HAP-1 (cell line): ENCODE results near the gene DOCK10.
"Not testable (repeated sequence)": the region's sequence is repeated elsewhere in the genome, so short reads cannot be mapped to it uniquely, and the experiment has no call there.

ENCODE experiments used
- DNase-seq, 2 experiments: peaks; one replicate each; pipeline ENCODE4 v3.0.0-alpha.2; 2016 to 2020; ENCODE audit warnings: low spot score in 2 of 2
- H3K27me3 ChIP-seq: fragments of 250-450 bp; sonication (Bioruptor Pico); 2 replicates; pipeline ENCODE4 v1.5.1; 2020; ENCODE audit warnings: low read depth, mild to moderate bottlenecking, moderate library complexity
- H3K36me3 ChIP-seq: fragments of 250-450 bp; sonication (Bioruptor Pico); replicated peaks from 2 replicates; pipeline ENCODE4 v1.5.1; 2020; ENCODE audit warnings: mild to moderate bottlenecking
- H3K4me1 ChIP-seq: fragments of 250-450 bp; sonication (Bioruptor Pico); 2 replicates; pipeline ENCODE4 v1.5.1; 2020; ENCODE audit warnings: mild to moderate bottlenecking
- H3K4me3 ChIP-seq: fragments of 250-450 bp; sonication (Bioruptor Pico); 2 replicates; pipeline ENCODE4 v1.5.1; 2020; ENCODE audit warnings: mild to moderate bottlenecking, moderate library complexity
- H3K9me3 ChIP-seq: fragments of 250-450 bp; sonication (Bioruptor Pico); 2 replicates; pipeline ENCODE4 v1.5.1; 2020; ENCODE audit warnings: mild to moderate bottlenecking, moderate library complexity
- in situ Hi-C: fragments of 300-500 bp; cut with MboI; formaldehyde crosslinking; loops from 3 replicates; pipeline ENCODE4 v1.14.3; 2020; ENCODE audit warnings: low sequenced_read_pairs, inconsistent platforms, mixed read lengths

The DOCK10 gene

GRCh38 chr2:225065882-225066281, 23.6 kb upstream of the DOCK10 start:
- Histone ChIP-seq H3K36me3 (no peaks in the 10 kb centered on the region), H3K4me1 (no peaks in the 10 kb centered on the region), H3K9me3 (no peaks in the 10 kb centered on the region), H3K4me3 (no peak overlapping the region), H3K27me3 (no peaks in the 10 kb centered on the region)
- DNase-seq, result no peak
- in situ Hi-C loops, result no loop called here

GRCh38 chr2:225064928-225065327, 22.7 kb upstream of the DOCK10 start:
- Histone ChIP-seq H3K4me3 (no peak overlapping the region), H3K36me3 (no peaks in the 10 kb centered on the region), H3K27me3 (no peaks in the 10 kb centered on the region), H3K9me3 (no peaks in the 10 kb centered on the region), H3K4me1 (no peaks in the 10 kb centered on the region)
- in situ Hi-C loops, result no loop called here
- DNase-seq, result no peak

- no peak for DNase-seq
- no peaks in the 10 kb centered on the region for H3K27me3 ChIP-seq
- in situ Hi-C loops, result no loop called here
- H3K4me3 ChIP-seq, result no peak overlapping the region
- H3K4me1 ChIP-seq, result no peaks in the 10 kb centered on the region
- no peaks in the 10 kb centered on the region for H3K36me3 ChIP-seq
- no peaks in the 10 kb centered on the region for H3K9me3 ChIP-seq
These were observed 22.1 kb upstream of the DOCK10 start for GRCh38 chr2:225064362-225064761.

GRCh38 chr2:225056330-225057073, 14.2 kb upstream of the DOCK10 start:
- Histone ChIP-seq H3K36me3 (no peaks in the 10 kb centered on the region), H3K27me3 (no peaks in the 10 kb centered on the region), H3K9me3 (no peaks in the 10 kb centered on the region), H3K4me3 (no peak overlapping the region), H3K4me1 (no peaks in the 10 kb centered on the region)
- in situ Hi-C loops, result no loop called here
- DNase-seq, result no peak

GRCh38 chr2:225055714-225056113, 13.4 kb upstream of the DOCK10 start:
- no peak for DNase-seq
- in situ Hi-C loops, result no loop called here
- Histone ChIP-seq H3K27me3 (no peaks in the 10 kb centered on the region), H3K4me1 (no peaks in the 10 kb centered on the region), H3K9me3 (no peaks in the 10 kb centered on the region), H3K36me3 (no peaks in the 10 kb centered on the region), H3K4me3 (no peak overlapping the region)

- Histone ChIP-seq H3K9me3 (no peaks in the 10 kb centered on the region), H3K4me1 (no peaks in the 10 kb centered on the region), H3K36me3 (no peaks in the 10 kb centered on the region), H3K4me3 (no peak overlapping the region), H3K27me3 (no peaks in the 10 kb centered on the region)
- DNase-seq, result no peak
- in situ Hi-C loops, result no loop called here
These were observed 10.4 kb upstream of the DOCK10 start for GRCh38 chr2:225052703-225053102.

GRCh38 chr2:225047502-225047901, 5.2 kb upstream of the DOCK10 start:
- H3K4me1 ChIP-seq, DNase-seq, H3K4me3 ChIP-seq, H3K36me3 ChIP-seq, H3K9me3 ChIP-seq, in situ Hi-C loops: not testable (repeated sequence)
- peaks cover 11% of the 10 kb centered on the region; the same call in 1 of the 2 replicates for H3K27me3 ChIP-seq

- peaks cover 28% of the 10 kb centered on the region for H3K27me3 ChIP-seq
- no peaks in the 10 kb centered on the region for H3K9me3 ChIP-seq
- no peaks in the 10 kb centered on the region for H3K4me1 ChIP-seq
- no peaks in the 10 kb centered on the region for H3K36me3 ChIP-seq
- in situ Hi-C loops, result no loop called here
- DNase-seq, result no peak
- no peak overlapping the region for H3K4me3 ChIP-seq
These were observed 516 bp upstream of the DOCK10 start for GRCh38 chr2:225042800-225043167.

GRCh38 chr2:225041207-225041850, 939 bp downstream of the DOCK10 start:
- Histone ChIP-seq H3K27me3 (peaks cover 28% of the 10 kb centered on the region), H3K4me1 (no peaks in the 10 kb centered on the region), H3K9me3 (no peaks in the 10 kb centered on the region), H3K4me3 (no peak overlapping the region), H3K36me3 (no peaks in the 10 kb centered on the region)
- in situ Hi-C loops, result no loop called here
- DNase-seq, result no peak

- Histone ChIP-seq H3K4me1 (no peaks in the 10 kb centered on the region), H3K9me3 (no peaks in the 10 kb centered on the region), H3K36me3 (no peaks in the 10 kb centered on the region), H3K4me3 (no peak overlapping the region), H3K27me3 (peaks cover 28% of the 10 kb centered on the region)
- no peak for DNase-seq
- in situ Hi-C loops, result no loop called here
These were observed 1.4 kb downstream of the DOCK10 start for GRCh38 chr2:225040856-225041206.

GRCh38 chr2:225040142-225040541, 2.1 kb downstream of the DOCK10 start:
- H3K27me3 ChIP-seq, result peaks cover 28% of the 10 kb centered on the region
- in situ Hi-C loops, result no loop called here
- no peaks in the 10 kb centered on the region for H3K36me3 ChIP-seq
- no peak for DNase-seq
- no peak overlapping the region for H3K4me3 ChIP-seq
- H3K9me3 ChIP-seq, result no peaks in the 10 kb centered on the region
- H3K4me1 ChIP-seq, result no peaks in the 10 kb centered on the region

GRCh38 chr2:225038231-225038523, 4.1 kb downstream of the DOCK10 start:
- no peak overlapping the region for H3K4me3 ChIP-seq
- H3K36me3 ChIP-seq, result no peaks in the 10 kb centered on the region
- H3K27me3 ChIP-seq, result peaks cover 21% of the 10 kb centered on the region
- H3K4me1 ChIP-seq, result no peaks in the 10 kb centered on the region
- H3K9me3 ChIP-seq, result no peaks in the 10 kb centered on the region
- no peak for DNase-seq
- in situ Hi-C loops, result no loop called here

- H3K36me3 ChIP-seq, result no peaks in the 10 kb centered on the region
- no peak overlapping the region for H3K4me3 ChIP-seq
- DNase-seq, result no peak
- peaks cover 17% of the 10 kb centered on the region for H3K27me3 ChIP-seq
- H3K9me3 ChIP-seq, result no peaks in the 10 kb centered on the region
- no peaks in the 10 kb centered on the region for H3K4me1 ChIP-seq
- in situ Hi-C loops, result no loop called here
These were observed 4.6 kb downstream of the DOCK10 start for GRCh38 chr2:225037415-225038230.

- H3K9me3 ChIP-seq, result no peaks in the 10 kb centered on the region
- DNase-seq, result no peak
- no peaks in the 10 kb centered on the region for H3K4me1 ChIP-seq
- in situ Hi-C loops, result no loop called here
- no peak overlapping the region for H3K4me3 ChIP-seq
- no peaks in the 10 kb centered on the region for H3K36me3 ChIP-seq
- peaks cover 12% of the 10 kb centered on the region for H3K27me3 ChIP-seq
These were observed 5.8 kb downstream of the DOCK10 start for GRCh38 chr2:225036431-225036830.
